ENCODE results near the gene TSPAN3.

- TF ChIP-seq CTCF (IDR thresholded peaks at IDR 0.05 in 4 of 5, conservative IDR thresholded peaks at IDR 0.05 in 1 of 5): no peak
- TF ChIP-seq POLR2A (IDR thresholded peaks at IDR 0.05): no peak
These were observed 49.8 kb downstream of the TSPAN3 start for GRCh38 chr15:77021088-77021481.

Data from gastrocnemius medialis (tissue), 4 donors.